ENCODE measurements around the gene RBM17.
A peak's percentile ranks its signal among the peaks of the same experiment; 100 is the strongest.
"Not testable (repeated sequence)": the region's sequence is repeated elsewhere in the genome, so short reads cannot be mapped to it uniquely, and the experiment has no call there.

The RBM17 gene

DNA sequence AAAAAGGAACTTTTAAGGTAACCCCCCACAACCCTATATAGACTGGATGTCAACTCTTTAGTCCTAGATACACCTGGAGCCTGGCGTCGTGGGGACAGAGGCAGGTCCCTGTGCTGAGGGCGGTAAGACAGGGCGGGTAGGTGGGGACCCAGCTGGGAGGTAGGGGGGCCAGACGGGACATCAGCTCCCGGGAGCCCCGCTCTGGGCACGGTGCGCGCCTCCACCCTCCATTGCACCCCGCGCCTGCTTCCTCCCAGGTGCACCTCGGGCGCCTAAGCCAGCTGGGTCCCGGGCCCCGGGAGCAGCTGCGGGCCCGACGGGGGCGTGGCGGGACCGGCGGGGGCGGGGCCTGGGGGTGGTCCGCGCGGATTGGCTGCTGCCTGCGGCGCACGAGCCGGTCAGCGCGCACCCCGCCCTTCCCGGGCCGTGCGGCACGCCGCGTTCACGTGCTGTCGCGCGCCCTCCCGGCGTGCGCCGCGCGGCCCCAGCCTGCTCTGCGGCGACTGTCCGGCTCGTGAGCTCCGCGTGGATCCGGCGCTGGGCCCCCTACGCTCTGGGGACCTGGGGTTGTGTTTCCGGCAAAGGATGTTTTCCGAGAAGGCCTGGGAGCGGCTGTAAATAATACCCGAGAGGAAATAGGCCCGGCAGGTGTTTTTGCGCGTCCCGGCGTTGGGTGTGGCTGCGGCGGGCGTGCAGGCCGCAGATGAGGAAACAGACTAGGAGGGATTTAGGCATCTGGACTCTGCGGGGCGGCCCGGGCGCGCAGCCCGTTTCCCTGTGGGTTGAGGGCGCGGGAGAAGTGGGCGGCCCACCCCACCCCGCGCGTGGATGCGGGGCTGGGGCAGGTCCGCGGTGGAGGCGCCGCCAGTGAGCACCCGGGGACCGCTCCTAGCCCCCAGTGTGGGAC is 74.8 kb downstream of the RBM17 start:
- DNase-seq = peak; percentile 92

- no peak for DNase-seq
These were observed 75.6 kb downstream of the RBM17 start for GRCh38 chr10:6164271-6165095.

GRCh38 chr10:6165221-6165725 is 76.4 kb downstream of the RBM17 start:
- no peak for DNase-seq

DNA sequence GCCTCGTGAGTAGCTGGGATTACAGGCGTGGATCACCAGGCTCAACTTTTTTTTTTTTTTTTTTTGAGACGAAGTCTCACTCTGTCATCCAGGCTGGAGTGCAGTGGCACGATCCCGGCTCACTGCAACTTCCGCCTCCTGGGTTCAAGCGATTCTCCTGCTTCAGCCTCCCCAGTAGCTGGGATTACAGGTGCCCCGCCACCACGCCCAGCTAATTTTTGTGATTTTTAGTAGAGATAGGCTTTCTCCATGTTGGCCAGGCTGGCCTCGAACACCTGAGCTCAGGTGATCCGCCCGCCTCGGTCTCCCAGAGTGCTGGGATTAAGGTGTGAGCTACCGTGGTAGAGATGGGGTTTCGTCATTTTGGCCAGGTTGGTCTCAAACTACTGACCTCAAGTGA is 77.1 kb downstream of the RBM17 start:
- not testable (repeated sequence) for DNase-seq

Data from CD4-positive, alpha-beta T cell treated with Interleukin-17A for 1 hour (primary cell).